ENCODE measurements around the gene DDX42. TPM values are rescaled to one million over a fixed set of nuclear protein-coding genes. Genes with fewer than 3 reads are reported as not detected.
A peak's percentile ranks its signal among the peaks of the same experiment; 100 is the strongest.

DDX42 gene
- total and polyA plus RNA-seq, 5 experiments from 2014 or later = 8.9 to 175 (median 18.5) TPM

- POLR2A ChIA-PET = interaction anchor here (0.7 to 1.1 kb wide), 3 partner anchors 18 to 50 kb away, joined by 3 to 5 read pairs (median 3); no protein-coding TSS in a partner anchor
- H3K27ac Mint-ChIP-seq = peak overlapping the region in 2 of 10 donors; percentile 15 to 43
- no peak overlapping the region for H3K4me3 Mint-ChIP-seq
- no peaks in the 10 kb centered on the region for H3K9me3 Mint-ChIP-seq
- no peak for ATAC-seq
- peaks cover 0 to 91% (median 18%) of the 10 kb centered on the region in 3 donors for H3K36me3 Mint-ChIP-seq
- H3K4me1 Mint-ChIP-seq = peaks cover 5 to 16% (median 12%) of the 10 kb centered on the region in 4 donors
- DNase-seq = no peak
- H3K27me3 Mint-ChIP-seq = no peaks in the 10 kb centered on the region
These were observed 13.0 kb upstream of the DDX42 start for GRCh38 chr17:63760771-63761539.

- POLR2A ChIA-PET = interaction anchor here (1.1 to 3.0 kb wide), 3 partner anchors 11 to 67 kb away, joined by 3 to 9 read pairs (median 5); partner anchors contain the start of genes CCDC47 and DDX42
- DNase-seq (no peak), ATAC-seq (no peak)
- peak overlapping the region in 6 of 10 donors; percentile 3 to 54 (median 33) for H3K27ac Mint-ChIP-seq
- peaks cover 9 to 28% (median 20%) of the 10 kb centered on the region in 4 donors for H3K4me1 Mint-ChIP-seq
- no peaks in the 10 kb centered on the region for H3K9me3 Mint-ChIP-seq
- no peaks in the 10 kb centered on the region for H3K27me3 Mint-ChIP-seq
- no peak overlapping the region for H3K4me3 Mint-ChIP-seq
- peaks cover 0 to 88% (median 14%) of the 10 kb centered on the region in 3 donors for H3K36me3 Mint-ChIP-seq
These were observed 11.6 kb upstream of the DDX42 start for GRCh38 chr17:63762161-63763078.

- Mint-ChIP-seq H3K4me1 (peaks cover 13 to 48% (median 33%) of the 10 kb centered on the region in 4 donors), H3K27me3 (no peaks in the 10 kb centered on the region), H3K36me3 (peaks cover 0 to 83% (median 12%) of the 10 kb centered on the region in 3 donors), H3K9me3 (no peaks in the 10 kb centered on the region), H3K27ac (peak overlapping the region in 1 of 10 donors; percentile 40), H3K4me3 (no peak overlapping the region)
- DNase-seq (no peak), ATAC-seq (no peak)
- POLR2A ChIA-PET = interaction anchor here (0.6 to 1.8 kb wide), 3 partner anchors 12 to 67 kb away, joined by 3 to 5 read pairs (median 3); no protein-coding TSS in a partner anchor
These were observed 9.3 kb upstream of the DDX42 start for GRCh38 chr17:63764716-63765115.

- no peaks in the 10 kb centered on the region for H3K27me3 Mint-ChIP-seq
- peaks cover 14 to 59% (median 47%) of the 10 kb centered on the region in 4 donors for H3K4me1 Mint-ChIP-seq
- no peak overlapping the region for H3K4me3 Mint-ChIP-seq
- POLR2A ChIA-PET = interaction anchor here (0.5 to 1.8 kb wide), 4 partner anchors 14 to 72 kb away, joined by 3 to 5 read pairs (median 4); no protein-coding TSS in a partner anchor
- H3K36me3 Mint-ChIP-seq = peaks cover 0 to 73% (median 6%) of the 10 kb centered on the region in 3 donors
- H3K27ac Mint-ChIP-seq = peak overlapping the region in 3 of 10 donors; percentile 24 to 49 (median 35)
- DNase-seq (no peak), ATAC-seq (no peak)
- H3K9me3 Mint-ChIP-seq = no peaks in the 10 kb centered on the region
These were observed 7.2 kb upstream of the DDX42 start for GRCh38 chr17:63766754-63767153.

GRCh38 chr17:63768433-63768832 is 5.5 kb upstream of the DDX42 start:
- ATAC-seq (no peak), DNase-seq (no peak)
- peaks cover 0 to 58% (median 4%) of the 10 kb centered on the region in 3 donors for H3K36me3 Mint-ChIP-seq
- no peaks in the 10 kb centered on the region for H3K9me3 Mint-ChIP-seq
- POLR2A ChIA-PET = interaction anchor here (1.0 kb wide), 2 partner anchors 26 to 70 kb away, joined by 3 to 4 read pairs; no protein-coding TSS in a partner anchor
- H3K27me3 Mint-ChIP-seq = no peaks in the 10 kb centered on the region
- H3K4me3 Mint-ChIP-seq = no peak overlapping the region
- peaks cover 17 to 67% (median 57%) of the 10 kb centered on the region in 4 donors for H3K4me1 Mint-ChIP-seq
- H3K27ac Mint-ChIP-seq = peak overlapping the region in 4 of 10 donors; percentile 37 to 83 (median 48)

- ATAC-seq = peak in 1 of 2 donors; percentile 0
- POLR2A ChIA-PET = interaction anchor here (0.6 to 6.5 kb wide), 24 partner anchors 10 to 373 kb away, joined by 3 to 264 read pairs (median 10); partner anchors contain the start of genes LIMD2, MAP3K3, PSMC5 and SMARCD2
- Mint-ChIP-seq H3K4me3 (peak overlapping the region; percentile 87 to 99 (median 96)), H3K4me1 (peaks cover 28 to 81% (median 68%) of the 10 kb centered on the region in 4 donors), H3K9me3 (no peaks in the 10 kb centered on the region), H3K36me3 (peaks cover 0 to 41% (median 0%) of the 10 kb centered on the region in 3 donors), H3K27ac (peak overlapping the region; percentile 91 to 100 (median 99)), H3K27me3 (no peaks in the 10 kb centered on the region)
- DNase-seq = peak in 2 of 10 donors; percentile 19 to 28
These were observed 1.1 kb upstream of the DDX42 start for GRCh38 chr17:63772801-63773271.

- Mint-ChIP-seq H3K27me3 (no peaks in the 10 kb centered on the region), H3K9me3 (no peaks in the 10 kb centered on the region), H3K4me3 (peak within 1 kb of the TSS; percentile 87 to 99 (median 96)), H3K4me1 (peaks cover 30 to 81% (median 70%) of the 10 kb centered on the region in 4 donors), H3K36me3 (peaks cover 0 to 42% (median 0%) of the 10 kb centered on the region in 3 donors), H3K27ac (peak within 1 kb of the TSS; percentile 91 to 100 (median 99))
- ATAC-seq (peak; percentile 86 to 88), DNase-seq (peak; percentile 94 to 99 (median 98))
- POLR2A ChIA-PET = interaction anchor here (0.5 to 6.5 kb wide), 34 partner anchors 10 to 732 kb away, joined by 3 to 264 read pairs (median 10); partner anchors contain the start of genes CEP95, DDX5, LIMD2 and MAP3K3
These were observed 464 bp upstream of the DDX42 start, which contains the start of gene CCDC47 for GRCh38 chr17:63773272-63774140. Gene CCDC47, minus strand, starts transcription at chr17:63773597. Its CDS starts 7,422 bp downstream, at chr17:63766175.

- peak overlapping the region; percentile 87 to 99 (median 96) for H3K4me3 Mint-ChIP-seq
- H3K36me3 Mint-ChIP-seq = peaks cover 0 to 48% (median 0%) of the 10 kb centered on the region in 3 donors
- H3K9me3 Mint-ChIP-seq = no peaks in the 10 kb centered on the region
- peak overlapping the region; percentile 78 to 100 (median 99) for H3K27ac Mint-ChIP-seq
- no peaks in the 10 kb centered on the region for H3K27me3 Mint-ChIP-seq
- peaks cover 32 to 80% (median 74%) of the 10 kb centered on the region in 4 donors for H3K4me1 Mint-ChIP-seq
- DNase-seq = peak in 3 of 10 donors; percentile 10 to 22 (median 14)
- POLR2A ChIA-PET = interaction anchor here (1.2 to 6.5 kb wide), 14 partner anchors 8 to 153 kb away, joined by 4 to 264 read pairs (median 22); partner anchors contain the start of genes LIMD2, MAP3K3, PSMC5 and SMARCD2
- no peak for ATAC-seq
These were observed 947 bp downstream of the DDX42 start for GRCh38 chr17:63774969-63775265.

- DNase-seq = no peak
- Mint-ChIP-seq H3K4me1 (peaks cover 32 to 79% (median 74%) of the 10 kb centered on the region in 4 donors), H3K27ac (peak overlapping the region; percentile 21 to 100 (median 99)), H3K27me3 (no peaks in the 10 kb centered on the region), H3K9me3 (no peaks in the 10 kb centered on the region), H3K4me3 (peak overlapping the region; percentile 87 to 99 (median 96)), H3K36me3 (peaks cover 0 to 49% (median 0%) of the 10 kb centered on the region in 3 donors)
- ATAC-seq = no peak
- POLR2A ChIA-PET = interaction anchor here (0.7 to 6.5 kb wide), 11 partner anchors 11 to 153 kb away, joined by 3 to 264 read pairs (median 19); partner anchors contain the start of genes LIMD2, MAP3K3, PSMC5 and SMARCD2
These were observed 1.4 kb downstream of the DDX42 start for GRCh38 chr17:63775420-63775819.

GRCh38 chr17:63780507-63780906 is 6.5 kb downstream of the DDX42 start:
- DNase-seq (no peak), ATAC-seq (no peak)
- Mint-ChIP-seq H3K9me3 (no peaks in the 10 kb centered on the region), H3K27ac (peak overlapping the region in 8 of 10 donors; percentile 15 to 83 (median 50)), H3K36me3 (peaks cover 0 to 81% (median 0%) of the 10 kb centered on the region in 3 donors), H3K4me3 (peak overlapping the region in 1 of 10 donors; percentile 34), H3K27me3 (no peaks in the 10 kb centered on the region), H3K4me1 (peaks cover 38 to 88% (median 77%) of the 10 kb centered on the region in 4 donors)
- POLR2A ChIA-PET = interaction anchor here (0.5 to 1.0 kb wide), 3 partner anchors 54 to 214 kb away, joined by 3 to 4 read pairs (median 3); no protein-coding TSS in a partner anchor
